ENCODE measurements around the gene HMGB1. TPM values are rescaled to one million over a fixed set of nuclear protein-coding genes. Genes with fewer than 3 reads are reported as not detected.

HMGB1 gene
- total and polyA plus RNA-seq, 4 donors: 296 to 749 (median 585) TPM

DNA sequence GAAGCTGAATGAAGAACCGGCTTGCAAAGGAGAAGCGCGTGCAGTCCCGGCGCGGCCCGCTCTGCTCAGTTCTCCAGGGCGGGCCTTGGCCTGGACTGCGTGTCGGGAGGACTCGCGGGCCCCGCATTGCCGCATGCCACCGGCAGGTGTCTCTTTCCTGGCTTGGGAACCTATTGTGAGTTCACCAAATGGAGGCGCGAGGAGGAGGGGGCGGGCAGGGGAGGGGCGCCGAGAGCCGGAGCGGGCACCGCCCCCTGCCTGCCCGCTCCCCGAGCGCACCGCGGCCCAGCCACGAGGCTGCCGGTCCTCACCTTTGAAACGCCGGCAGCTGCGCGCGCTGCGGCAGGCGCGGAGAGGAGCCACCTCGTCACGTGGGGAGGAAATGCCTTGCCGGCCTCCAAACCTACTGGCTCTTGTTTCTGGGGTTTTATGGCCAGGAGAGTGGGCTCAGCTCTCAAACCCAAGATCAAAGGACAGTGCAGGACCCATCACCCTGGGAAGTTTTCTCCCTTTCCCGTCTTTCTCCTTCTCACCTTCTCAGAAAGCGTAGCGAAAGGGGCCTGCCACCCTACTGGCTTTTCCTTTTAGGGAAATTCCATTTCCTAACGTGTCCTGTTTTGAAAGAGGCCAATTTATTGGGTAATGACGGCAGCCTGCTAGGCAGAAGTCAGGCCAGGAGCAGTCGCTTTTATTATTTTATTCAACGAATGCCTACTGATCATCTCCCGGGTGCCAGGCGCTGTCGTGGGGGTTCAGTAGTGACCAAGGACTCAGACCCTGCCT, 57.2 kb downstream of the HMGB1 start:
- WGBS (ENCODE audit: insufficient coverage): 4% methylated on average over 46 of the region's 51 CpGs
- peak overlapping the region; percentile 33 for H3K4me3 ChIP-seq (ENCODE audit: low read depth, low read length)
- DNase-seq (ENCODE audit: low read depth in 4 of 6, low spot score in 6 of 6): peak; percentile 63 to 97 (median 84)
- peaks cover 5% of the 10 kb centered on the region for H3K4me1 ChIP-seq (ENCODE audit: control insufficient read depth, insufficient read depth, low read length)
- no peaks in the 10 kb centered on the region for H3K36me3 ChIP-seq (ENCODE audit: control insufficient read depth, insufficient read depth, low read length)
- no peak overlapping the region for H3K27ac ChIP-seq (ENCODE audit: low read depth, low read length)
- no peaks in the 10 kb centered on the region for H3K27me3 ChIP-seq (ENCODE audit: control insufficient read depth, insufficient read depth, low read length)
- H3K9me3 ChIP-seq (ENCODE audit: control insufficient read depth, insufficient read depth, low read length): no peaks in the 10 kb centered on the region

DNA sequence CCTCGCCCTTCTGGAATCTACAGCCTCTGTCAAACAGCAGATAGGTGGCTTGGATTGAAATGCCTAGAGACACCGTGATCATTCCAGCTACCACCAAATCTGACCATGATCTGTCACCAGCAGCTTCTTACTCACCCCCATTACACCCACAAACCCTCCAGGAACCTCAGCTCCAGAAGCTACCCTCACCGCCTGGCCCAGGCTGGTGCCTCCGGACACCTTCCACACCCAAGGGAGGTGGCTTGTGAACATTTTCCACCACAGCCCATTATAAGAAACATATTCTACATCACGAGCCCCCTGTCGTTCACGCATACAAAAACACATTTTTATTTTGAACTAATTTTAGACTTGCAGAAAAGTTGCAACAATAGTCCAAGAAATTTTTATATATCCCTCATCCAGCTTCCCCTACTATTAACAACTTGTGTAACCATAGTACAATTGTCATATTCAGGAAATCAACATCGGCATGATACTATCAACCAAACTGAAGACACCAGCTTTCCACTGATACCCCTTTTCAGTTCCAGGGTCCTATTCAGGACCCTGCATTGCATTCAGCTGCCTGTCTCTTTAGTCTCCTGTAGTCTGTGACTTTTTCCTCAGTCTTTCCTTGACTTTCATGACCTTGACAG, 58.8 kb downstream of the HMGB1 start:
- no peak for DNase-seq (ENCODE audit: low read depth in 4 of 6, low spot score in 6 of 6)
- WGBS (ENCODE audit: insufficient coverage): 94% methylated on average over 6 of the region's 8 CpGs
- Histone ChIP-seq H3K4me1 (ENCODE audit: control insufficient read depth, insufficient read depth, low read length) (peaks cover 5% of the 10 kb centered on the region), H3K27me3 (ENCODE audit: control insufficient read depth, insufficient read depth, low read length) (no peaks in the 10 kb centered on the region), H3K4me3 (ENCODE audit: low read depth, low read length) (no peak overlapping the region), H3K36me3 (ENCODE audit: control insufficient read depth, insufficient read depth, low read length) (no peaks in the 10 kb centered on the region), H3K27ac (ENCODE audit: low read depth, low read length) (no peak overlapping the region), H3K9me3 (ENCODE audit: control insufficient read depth, insufficient read depth, low read length) (no peaks in the 10 kb centered on the region)

Other genes starting within 250 kb of the HMGB1 start
- 10 to 100 TPM; 31.4 to 45.9 TPM for gene KATNAL1, start 158.4 kb downstream of the HMGB1 start, total RNA-seq
- gene KATNAL1, start 158.4 kb downstream of the HMGB1 start, polyA plus RNA-seq (ENCODE audit: insufficient read length in 2 of 2): 10 to 100 TPM; 17.4 to 22.1 TPM
- gene UBE2L5, start 43.4 kb downstream of the HMGB1 start, total RNA-seq: not detected
- 1 to 10 TPM in 1 of 2 donors, under 1 TPM in 1; 0.35 to 1.1 TPM for gene UBE2L5, start 43.4 kb downstream of the HMGB1 start, polyA plus RNA-seq (ENCODE audit: insufficient read length in 2 of 2)
- gene USPL1, start 152.0 kb upstream of the HMGB1 start, total RNA-seq: 10 to 100 TPM; 20.4 to 31.1 TPM
- gene USPL1, start 152.0 kb upstream of the HMGB1 start, polyA plus RNA-seq (ENCODE audit: insufficient read length in 2 of 2): 10 to 100 TPM; 19.7 to 24.5 TPM